ENCODE data around the gene CES3.
A peak's percentile ranks its signal among the peaks of the same experiment; 100 is the strongest.

CES3 gene

GRCh38 chr16:66961065-66961744 is at the start of gene CES3:
TSS of gene CES3 (plus strand) at chr16:66961266. CDS start at chr16:66961308, 42 bp downstream.
- DNase-seq (ENCODE audit: low spot score) = peak; percentile 83

GRCh38 chr16:66911801-66912200 is 49.3 kb upstream of the CES3 start:
- no peak for DNase-seq (ENCODE audit: low spot score)

- no peak for DNase-seq (ENCODE audit: low spot score)
Observed at GRCh38 chr16:66913081-66913480, 48.0 kb upstream of the CES3 start.

GRCh38 chr16:66913711-66914110 is 47.4 kb upstream of the CES3 start:
- no peak for DNase-seq (ENCODE audit: low spot score)

GRCh38 chr16:66914541-66914940 is 46.5 kb upstream of the CES3 start:
- no peak for DNase-seq (ENCODE audit: low spot score)

GRCh38 chr16:66915041-66915440 is 46.0 kb upstream of the CES3 start:
- DNase-seq (ENCODE audit: low spot score) = no peak

GRCh38 chr16:66916518-66916917 is 44.5 kb upstream of the CES3 start:
- no peak for DNase-seq (ENCODE audit: low spot score)

GRCh38 chr16:66917741-66918140 is 43.3 kb upstream of the CES3 start:
- DNase-seq (ENCODE audit: low spot score) = no peak

GRCh38 chr16:66918355-66918754 is 42.7 kb upstream of the CES3 start:
- DNase-seq (ENCODE audit: low spot score) = no peak

GRCh38 chr16:66918803-66919568 is 42.1 kb upstream of the CES3 start, which contains the start of gene CDH16:
TSS of gene CDH16 (minus strand) at chr16:66918885. CDS start at chr16:66918065, 820 bp downstream.
- no peak for DNase-seq (ENCODE audit: low spot score)

- DNase-seq (ENCODE audit: low spot score) = no peak
Observed at GRCh38 chr16:66919569-66920298, 41.3 kb upstream of the CES3 start.

- no peak for DNase-seq (ENCODE audit: low spot score)
Observed at GRCh38 chr16:66920299-66920590, 40.8 kb upstream of the CES3 start.

- no peak for DNase-seq (ENCODE audit: low spot score)
Observed at GRCh38 chr16:66920924-66921680, 40.0 kb upstream of the CES3 start.

GRCh38 chr16:66921729-66922450 is 39.2 kb upstream of the CES3 start:
- no peak for DNase-seq (ENCODE audit: low spot score)

- no peak for DNase-seq (ENCODE audit: low spot score)
Observed at GRCh38 chr16:66923247-66923731, 37.8 kb upstream of the CES3 start.

GRCh38 chr16:66923866-66924265 is 37.2 kb upstream of the CES3 start:
- DNase-seq (ENCODE audit: low spot score) = no peak

GRCh38 chr16:66924527-66925321 is 36.3 kb upstream of the CES3 start:
- no peak for DNase-seq (ENCODE audit: low spot score)

GRCh38 chr16:66925322-66925840 is 35.7 kb upstream of the CES3 start, which contains the start of gene RRAD:
TSS of gene RRAD (minus strand) at chr16:66925535. CDS start at chr16:66925179, 356 bp downstream.
- no peak for DNase-seq (ENCODE audit: low spot score)

- no peak for DNase-seq (ENCODE audit: low spot score)
Observed at GRCh38 chr16:66926171-66926947, 34.7 kb upstream of the CES3 start.

All from activated CD4-positive, alpha-beta T cell treated with anti-CD3 and anti-CD28 coated beads, Interleukin-2, Interleukin-4, amounts not matched to agents 100 ng/mL and 50 ng/mL, durations not matched to agents 16 hours and 8 hours (primary cell).